SJCRH30 (cell line): ENCODE data around the gene ADAMTS16. TPM values are rescaled to one million over a fixed set of nuclear protein-coding genes. Genes with fewer than 3 reads are reported as not detected.

ENCODE experiments used
- DNase-seq, 2 experiments: peaks; one replicate each; pipeline ENCODE4 v3.0.0-alpha.2; 2015 to 2020
- H3K27ac ChIP-seq: fragments of 250-450 bp; sonication (Bioruptor Pico); 2 replicates; pipeline ENCODE4 v1.5.1; 2020; ENCODE audit warnings: mild to moderate bottlenecking, moderate library complexity
- H3K27me3 ChIP-seq: fragments of 250-450 bp; sonication (Bioruptor Pico); 2 replicates; pipeline ENCODE4 v1.5.1; 2020; ENCODE audit warnings: mild to moderate bottlenecking, moderate library complexity
- H3K36me3 ChIP-seq: fragments of 250-450 bp; sonication (Bioruptor Pico); 2 replicates; pipeline ENCODE4 v1.5.1; 2020; ENCODE audit warnings: mild to moderate bottlenecking, moderate library complexity
- H3K4me1 ChIP-seq: fragments of 250-450 bp; sonication (Bioruptor Pico); 2 replicates; pipeline ENCODE4 v1.5.1; 2020; ENCODE audit warnings: mild to moderate bottlenecking, moderate library complexity
- H3K4me3 ChIP-seq: fragments of 250-450 bp; sonication (Bioruptor Pico); 2 replicates; pipeline ENCODE4 v1.5.1; 2020; ENCODE audit warnings: mild to moderate bottlenecking, moderate library complexity
- H3K9me3 ChIP-seq: fragments of 250-450 bp; sonication (Bioruptor Pico); replicated peaks from 2 replicates; pipeline ENCODE4 v1.5.1; 2020; ENCODE audit warnings: mild to moderate bottlenecking, moderate library complexity
- total RNA-seq: library from RNA; depleted of rRNA; stranded (reverse); fragments of >200 nt; shearing (Covaris generic); gene quantifications from 2 replicates; pipeline ENCODE4 v1.2.3, GENCODE V29; 2014

ADAMTS16 gene
- total RNA-seq, 1 experiment from 2014 or later = 0.71 TPM

DNA sequence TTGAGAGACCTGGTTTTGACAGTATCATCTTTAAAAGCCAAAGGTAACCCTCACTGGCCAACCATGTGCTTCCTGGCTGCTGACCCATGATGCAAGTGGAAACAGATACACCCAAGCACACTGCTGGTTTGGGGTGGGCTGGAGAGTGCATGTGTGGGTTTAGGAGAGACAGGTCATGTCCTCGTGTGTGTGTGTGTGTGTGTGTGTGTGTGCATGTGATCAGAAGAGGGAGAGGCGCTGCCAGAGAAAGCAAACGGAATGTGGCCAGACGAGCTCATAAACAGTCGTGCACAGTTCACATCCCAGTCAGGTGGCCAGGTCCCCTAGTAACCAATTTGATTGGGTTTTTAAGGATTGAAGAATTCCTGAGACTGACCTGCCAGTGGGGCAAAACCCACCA lies 169.5 kb downstream of the ADAMTS16 start:
- Histone ChIP-seq H3K4me3 (no peak overlapping the region), H3K4me1 (no peaks in the 10 kb centered on the region), H3K9me3 (no peaks in the 10 kb centered on the region), H3K27ac (no peak overlapping the region), H3K36me3 (no peaks in the 10 kb centered on the region), H3K27me3 (no peaks in the 10 kb centered on the region)
- no peak for DNase-seq

DNA sequence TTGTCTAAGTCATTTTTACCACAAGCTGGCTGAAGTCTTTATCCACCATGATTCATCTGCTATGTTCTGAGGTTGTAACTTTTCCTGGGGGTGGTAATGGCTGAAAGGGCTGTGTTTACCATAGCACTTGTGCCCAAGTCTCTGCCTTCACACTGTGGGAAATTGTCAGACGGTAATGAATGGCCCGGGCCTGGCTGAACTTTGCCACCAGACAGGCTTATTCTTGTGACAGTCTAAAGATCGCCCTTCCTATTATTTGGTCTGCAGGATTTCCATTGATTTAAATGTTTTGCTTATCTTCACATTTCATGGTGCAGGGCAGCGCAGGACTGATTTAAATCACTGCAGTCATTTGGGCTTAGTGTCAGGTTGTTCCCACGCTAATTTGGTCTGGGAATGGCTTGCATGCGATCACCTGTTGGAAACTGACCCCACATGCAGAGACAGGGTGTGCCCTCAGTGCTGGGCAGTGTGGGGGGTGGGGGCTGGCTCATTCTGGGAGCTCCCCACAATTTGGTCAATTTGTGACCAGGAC lies 173.0 kb downstream of the ADAMTS16 start:
- Histone ChIP-seq H3K36me3 (no peaks in the 10 kb centered on the region), H3K27ac (no peak overlapping the region), H3K4me1 (no peaks in the 10 kb centered on the region), H3K9me3 (no peaks in the 10 kb centered on the region), H3K27me3 (no peaks in the 10 kb centered on the region), H3K4me3 (no peak overlapping the region)
- peak in 1 of 2 experiments; percentile 23 for DNase-seq

DNA sequence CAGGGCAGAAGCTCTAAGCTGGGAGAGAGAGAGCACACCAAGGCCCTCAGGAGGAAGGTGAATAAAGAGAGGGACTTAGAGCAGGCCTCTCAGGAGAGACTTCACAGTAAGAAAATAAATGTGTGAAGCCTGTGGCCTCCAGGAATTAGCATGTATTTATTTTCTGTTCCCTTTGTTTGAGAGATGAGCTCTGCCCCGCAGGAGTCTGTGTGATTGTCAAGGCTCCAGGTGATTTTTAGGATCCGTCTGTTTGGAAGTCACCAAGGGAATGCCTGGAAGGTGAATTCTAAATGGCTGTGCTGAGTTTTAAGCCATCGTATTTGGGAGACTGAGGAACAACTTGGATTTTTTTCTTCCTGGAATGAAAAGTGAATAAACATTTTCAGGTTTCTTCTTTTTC lies 174.0 kb downstream of the ADAMTS16 start:
- no peak for DNase-seq
- Histone ChIP-seq H3K27ac (no peak overlapping the region), H3K36me3 (no peaks in the 10 kb centered on the region), H3K4me1 (no peaks in the 10 kb centered on the region), H3K9me3 (no peaks in the 10 kb centered on the region), H3K27me3 (no peaks in the 10 kb centered on the region), H3K4me3 (no peak overlapping the region)

- no peak for DNase-seq
- Histone ChIP-seq H3K9me3 (no peaks in the 10 kb centered on the region), H3K36me3 (no peaks in the 10 kb centered on the region), H3K27me3 (no peaks in the 10 kb centered on the region), H3K4me1 (no peaks in the 10 kb centered on the region), H3K4me3 (no peak overlapping the region), H3K27ac (no peak overlapping the region)
Measured at GRCh38 chr5:5314626-5315025, 174.5 kb downstream of the ADAMTS16 start.

DNA sequence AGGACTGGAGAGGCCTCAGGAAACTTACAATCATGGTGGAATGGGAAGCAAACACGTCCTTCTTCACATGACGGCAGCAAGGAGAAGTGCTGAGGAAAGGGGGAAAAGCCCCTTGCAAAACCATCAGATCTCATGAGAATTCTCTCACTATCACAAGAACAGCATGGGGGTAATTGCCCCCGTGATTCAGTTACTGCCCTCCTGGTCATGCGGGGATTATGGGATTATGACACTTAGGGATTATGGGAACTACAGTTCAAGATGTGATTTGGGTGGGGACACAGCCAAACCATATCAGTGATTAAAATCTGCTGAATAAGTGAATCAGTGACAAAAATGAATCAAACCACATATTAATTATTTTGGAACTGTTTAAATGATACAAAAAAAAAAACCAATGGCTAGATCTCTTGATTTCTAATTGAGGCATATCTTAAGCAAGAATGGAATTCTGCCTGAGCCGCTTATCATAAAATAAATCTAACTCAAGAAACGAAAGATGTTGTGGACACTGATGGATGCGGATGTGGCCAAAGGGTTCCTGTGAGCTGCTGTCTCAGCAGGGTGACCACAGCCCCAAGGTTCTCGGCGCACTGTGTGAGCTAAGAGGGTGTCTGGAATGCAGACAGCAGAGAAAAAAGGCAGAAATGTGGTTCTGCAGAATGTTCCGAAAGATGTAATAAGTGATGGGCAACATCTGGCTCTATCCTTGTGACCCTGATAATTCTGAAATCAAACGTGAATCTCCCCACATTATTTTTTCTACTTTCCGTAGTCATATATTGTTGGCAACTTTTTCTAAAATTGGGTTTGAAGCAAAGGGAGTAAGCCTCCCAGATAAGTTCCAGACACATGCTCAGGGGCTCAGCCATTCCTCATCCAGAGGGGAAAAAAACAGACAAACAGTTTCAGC lies 175.2 kb downstream of the ADAMTS16 start:
- Histone ChIP-seq H3K27me3 (no peaks in the 10 kb centered on the region), H3K27ac (no peak overlapping the region), H3K4me1 (no peaks in the 10 kb centered on the region), H3K4me3 (no peak overlapping the region), H3K9me3 (no peaks in the 10 kb centered on the region), H3K36me3 (no peaks in the 10 kb centered on the region)
- DNase-seq = no peak

DNA sequence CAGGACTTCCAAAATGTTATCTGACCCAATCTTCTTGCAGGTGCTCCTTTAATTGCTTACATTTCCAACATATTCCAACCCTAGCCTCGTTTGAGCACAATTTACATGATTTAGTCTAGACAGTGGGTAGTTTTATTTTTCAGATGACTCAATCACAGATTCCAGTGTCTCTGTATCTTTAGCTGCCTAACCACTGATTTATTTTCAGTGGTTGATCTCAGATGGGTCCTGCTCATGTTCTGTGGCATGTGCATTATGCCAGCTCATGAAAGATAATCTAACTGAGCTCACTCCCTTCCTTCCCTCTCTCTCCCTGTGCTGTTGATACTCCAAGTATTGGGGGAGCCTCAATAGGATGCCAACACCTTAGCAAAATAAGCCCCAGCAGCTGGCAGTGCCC lies 176.2 kb downstream of the ADAMTS16 start:
- H3K36me3 ChIP-seq = no peaks in the 10 kb centered on the region
- H3K27ac ChIP-seq = no peak overlapping the region
- no peak overlapping the region for H3K4me3 ChIP-seq
- DNase-seq = no peak
- H3K27me3 ChIP-seq = no peaks in the 10 kb centered on the region
- H3K9me3 ChIP-seq = no peaks in the 10 kb centered on the region
- H3K4me1 ChIP-seq = no peaks in the 10 kb centered on the region

GRCh38 chr5:5317976-5318375 lies 177.8 kb downstream of the ADAMTS16 start:
- no peaks in the 10 kb centered on the region for H3K36me3 ChIP-seq
- no peaks in the 10 kb centered on the region for H3K27me3 ChIP-seq
- peak overlapping the region; percentile 64 for H3K27ac ChIP-seq
- H3K4me3 ChIP-seq = no peak overlapping the region
- no peak for DNase-seq
- H3K9me3 ChIP-seq = no peaks in the 10 kb centered on the region
- no peaks in the 10 kb centered on the region for H3K4me1 ChIP-seq

DNA sequence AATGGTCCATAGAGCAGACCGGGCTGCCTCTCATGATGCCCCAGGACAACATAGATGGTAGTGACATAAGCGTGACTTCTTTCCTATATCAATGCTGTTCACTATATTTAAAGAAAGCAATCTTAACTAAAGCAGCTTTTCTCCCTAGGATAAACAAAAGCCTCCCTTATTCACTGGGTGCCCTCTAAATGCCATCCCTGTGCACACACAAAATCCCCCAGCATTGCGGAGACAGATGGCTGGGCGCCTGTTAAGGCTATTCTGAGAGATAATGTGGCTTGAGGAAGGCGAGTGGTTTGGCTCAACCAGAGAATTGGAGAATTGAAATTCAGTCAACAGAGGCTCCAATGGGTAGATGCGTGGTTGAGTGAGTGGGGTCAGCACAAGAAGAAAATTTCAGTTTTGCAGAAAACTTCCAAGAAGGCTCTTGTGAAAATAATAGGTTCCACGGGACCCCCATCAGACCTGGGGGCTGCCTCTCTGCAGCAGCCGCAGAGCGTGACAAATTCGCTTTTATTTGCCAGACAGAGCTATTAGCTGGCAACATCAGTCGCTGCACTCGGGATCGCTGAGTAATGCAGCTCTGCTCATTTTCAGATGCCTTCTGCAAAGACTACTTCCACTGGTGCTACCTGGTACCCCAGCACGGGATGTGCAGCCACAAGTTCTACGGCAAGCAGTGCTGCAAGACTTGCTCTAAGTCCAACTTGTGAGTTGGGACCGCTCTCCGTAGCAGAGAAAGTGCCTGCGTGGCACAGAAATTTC lies 178.5 kb downstream of the ADAMTS16 start:
- H3K4me1 ChIP-seq = no peaks in the 10 kb centered on the region
- H3K27ac ChIP-seq = peak overlapping the region; percentile 64
- no peaks in the 10 kb centered on the region for H3K27me3 ChIP-seq
- peak; percentile 25 to 39 for DNase-seq
- no peaks in the 10 kb centered on the region for H3K9me3 ChIP-seq
- no peak overlapping the region for H3K4me3 ChIP-seq
- no peaks in the 10 kb centered on the region for H3K36me3 ChIP-seq

- no peak overlapping the region for H3K27ac ChIP-seq
- no peaks in the 10 kb centered on the region for H3K36me3 ChIP-seq
- H3K4me3 ChIP-seq = no peak overlapping the region
- no peaks in the 10 kb centered on the region for H3K4me1 ChIP-seq
- DNase-seq = no peak
- H3K9me3 ChIP-seq = no peaks in the 10 kb centered on the region
- no peaks in the 10 kb centered on the region for H3K27me3 ChIP-seq
Measured at GRCh38 chr5:5320062-5320805, 180.1 kb downstream of the ADAMTS16 start.

GRCh38 chr5:5321137-5321536 lies 181.0 kb downstream of the ADAMTS16 start:
- H3K36me3 ChIP-seq = no peaks in the 10 kb centered on the region
- H3K27me3 ChIP-seq = no peaks in the 10 kb centered on the region
- H3K9me3 ChIP-seq = no peaks in the 10 kb centered on the region
- H3K4me1 ChIP-seq = no peaks in the 10 kb centered on the region
- no peak for DNase-seq
- H3K4me3 ChIP-seq = no peak overlapping the region
- H3K27ac ChIP-seq = no peak overlapping the region

DNA sequence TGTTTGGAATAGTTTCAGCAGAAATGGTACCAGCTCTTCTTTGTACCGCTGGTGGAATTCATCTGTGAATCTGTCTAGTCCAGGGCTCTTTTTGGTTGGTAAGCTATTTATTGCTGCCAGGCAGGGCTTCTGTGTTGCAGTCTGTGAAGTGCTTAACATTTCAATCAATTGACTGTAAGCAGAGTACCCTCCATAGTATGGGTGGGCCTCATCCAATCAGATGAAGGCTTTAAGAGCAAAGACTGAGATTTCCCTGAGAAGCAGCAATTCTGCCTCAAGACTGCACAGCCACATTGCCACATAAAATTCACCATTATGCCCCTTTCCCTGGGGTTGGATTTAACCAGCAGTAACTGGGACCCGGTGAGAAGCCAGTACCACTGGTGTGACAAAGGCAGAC lies 183.4 kb downstream of the ADAMTS16 start:
- Histone ChIP-seq H3K27ac (no peak overlapping the region), H3K27me3 (no peaks in the 10 kb centered on the region), H3K36me3 (no peaks in the 10 kb centered on the region), H3K9me3 (no peaks in the 10 kb centered on the region), H3K4me3 (no peak overlapping the region), H3K4me1 (no peaks in the 10 kb centered on the region)
- DNase-seq = no peak

- no peaks in the 10 kb centered on the region for H3K27me3 ChIP-seq
- H3K4me3 ChIP-seq = no peak overlapping the region
- no peak overlapping the region for H3K27ac ChIP-seq
- H3K4me1 ChIP-seq = peaks cover 6% of the 10 kb centered on the region; the same call in 1 of the 2 replicates
- H3K36me3 ChIP-seq = no peaks in the 10 kb centered on the region
- no peaks in the 10 kb centered on the region for H3K9me3 ChIP-seq
- DNase-seq = no peak
Measured at GRCh38 chr5:5326115-5326758, 186.1 kb downstream of the ADAMTS16 start.

GRCh38 chr5:5327126-5327525 lies 187.0 kb downstream of the ADAMTS16 start:
- Histone ChIP-seq H3K27ac (no peak overlapping the region), H3K4me1 (peaks cover 15% of the 10 kb centered on the region), H3K4me3 (no peak overlapping the region), H3K27me3 (no peaks in the 10 kb centered on the region), H3K36me3 (no peaks in the 10 kb centered on the region), H3K9me3 (no peaks in the 10 kb centered on the region)
- no peak for DNase-seq

GRCh38 chr5:5330728-5331452 lies 190.8 kb downstream of the ADAMTS16 start:
- Histone ChIP-seq H3K4me1 (peaks cover 21% of the 10 kb centered on the region), H3K9me3 (no peaks in the 10 kb centered on the region), H3K27ac (peak overlapping the region; percentile 78), H3K4me3 (no peak overlapping the region), H3K36me3 (no peaks in the 10 kb centered on the region), H3K27me3 (no peaks in the 10 kb centered on the region)
- DNase-seq = peak; percentile 23 to 58
